ENCODE data around the gene ANGPT4.

- TF ChIP-seq RAD21 (IDR thresholded peaks at IDR 0.05; ENCODE audit: low read length) (no peak), CTCF (IDR thresholded peaks at IDR 0.05) (no peak), RFX5 (IDR thresholded peaks at IDR 0.05; ENCODE audit: low read length) (no peak), CHD2 (IDR thresholded peaks at IDR 0.05; ENCODE audit: low read length, partially characterized antibody) (no peak), TEAD4 (IDR thresholded peaks at IDR 0.05; ENCODE audit: borderline replicate concordance, insufficient read depth) (no peak)
Measured at GRCh38 chr20:836190-836589, 79.9 kb downstream of the ANGPT4 start.
